ENCODE measurements around the gene FBXO21.

The FBXO21 gene

DNA sequence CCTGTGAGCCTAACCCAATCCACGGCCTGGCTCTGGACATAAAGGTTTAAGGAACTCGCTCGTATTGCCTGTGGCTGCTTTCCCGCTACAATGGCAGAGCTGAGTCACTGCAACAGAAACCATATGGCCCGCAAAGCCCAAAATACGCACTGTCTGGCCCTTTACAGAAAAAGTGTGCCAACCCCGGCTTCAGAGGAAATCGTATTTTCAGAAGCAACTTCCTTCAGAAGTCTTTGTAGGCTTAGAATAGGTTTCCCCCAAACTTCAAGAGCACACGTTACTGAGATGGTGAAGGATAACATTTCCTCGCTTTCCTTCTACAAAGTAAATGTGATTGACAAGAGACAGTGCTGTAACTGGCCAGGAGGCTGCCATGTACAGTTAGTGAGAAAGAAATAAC is 56.2 kb downstream of the FBXO21 start:
- in situ Hi-C loops (cut with HindIII; ENCODE audit: low pct_unique_long_range_greater_than_20kb, low sequenced_read_pairs) = no loop called here
- no peak for TF ChIP-seq JUND (IDR thresholded peaks at IDR 0.05; ENCODE audit: low read depth)
- DNase-seq (ENCODE audit: low read depth in 1 of 2, low spot score in 1 of 2) = no peak

- TF ChIP-seq JUND (IDR thresholded peaks at IDR 0.05; ENCODE audit: low read depth) = no peak
- DNase-seq (ENCODE audit: low read depth in 1 of 2, low spot score in 1 of 2) = no peak
- in situ Hi-C loops (cut with HindIII; ENCODE audit: low pct_unique_long_range_greater_than_20kb, low sequenced_read_pairs) = no loop called here
Observed at GRCh38 chr12:117130801-117131200, 59.5 kb downstream of the FBXO21 start.

- DNase-seq (ENCODE audit: low read depth in 1 of 2, low spot score in 1 of 2) = no peak
- no peak for TF ChIP-seq JUND (IDR thresholded peaks at IDR 0.05; ENCODE audit: low read depth)
- in situ Hi-C loops (cut with HindIII; ENCODE audit: low pct_unique_long_range_greater_than_20kb, low sequenced_read_pairs) = no loop called here
Observed at GRCh38 chr12:117129391-117129790, 60.9 kb downstream of the FBXO21 start.

- no peak for DNase-seq (ENCODE audit: low read depth in 1 of 2, low spot score in 1 of 2)
- in situ Hi-C loops (cut with HindIII; ENCODE audit: low pct_unique_long_range_greater_than_20kb, low sequenced_read_pairs) = no loop called here
- TF ChIP-seq JUND (IDR thresholded peaks at IDR 0.05; ENCODE audit: low read depth) = no peak
Observed at GRCh38 chr12:117127933-117128823, 62.1 kb downstream of the FBXO21 start.

DNA sequence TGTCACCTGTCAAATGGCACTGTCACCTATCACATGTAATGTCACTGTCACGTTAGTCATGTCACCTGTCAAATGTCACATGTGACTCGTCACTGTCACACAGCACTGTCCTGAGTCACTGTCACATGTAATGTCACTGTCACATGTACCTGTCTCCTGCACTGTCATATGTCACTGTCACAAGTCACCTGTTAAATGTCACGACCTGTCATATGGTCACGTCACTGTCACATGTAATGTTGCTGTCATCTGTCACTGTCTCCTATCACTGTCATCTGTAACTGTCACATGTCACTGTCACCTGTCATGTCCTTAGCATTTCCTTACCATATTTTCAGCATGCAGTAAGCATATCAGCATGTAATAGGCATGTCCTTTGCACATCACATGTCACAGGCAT is 63.9 kb downstream of the FBXO21 start:
- TF ChIP-seq JUND (IDR thresholded peaks at IDR 0.05; ENCODE audit: low read depth) = no peak
- DNase-seq (ENCODE audit: low read depth in 1 of 2, low spot score in 1 of 2) = no peak
- in situ Hi-C loops (cut with HindIII; ENCODE audit: low pct_unique_long_range_greater_than_20kb, low sequenced_read_pairs) = no loop called here

GRCh38 chr12:117125767-117126166 is 64.5 kb downstream of the FBXO21 start:
- TF ChIP-seq JUND (IDR thresholded peaks at IDR 0.05; ENCODE audit: low read depth) = no peak
- no peak for DNase-seq (ENCODE audit: low read depth in 1 of 2, low spot score in 1 of 2)
- in situ Hi-C loops (cut with HindIII; ENCODE audit: low pct_unique_long_range_greater_than_20kb, low sequenced_read_pairs) = no loop called here

- in situ Hi-C loops (cut with HindIII; ENCODE audit: low pct_unique_long_range_greater_than_20kb, low sequenced_read_pairs) = no loop called here
- no peak for TF ChIP-seq JUND (IDR thresholded peaks at IDR 0.05; ENCODE audit: low read depth)
- no peak for DNase-seq (ENCODE audit: low read depth in 1 of 2, low spot score in 1 of 2)
Observed at GRCh38 chr12:117125272-117125613, 65.0 kb downstream of the FBXO21 start.

GRCh38 chr12:117124421-117125271 is 65.6 kb downstream of the FBXO21 start:
- no peak for TF ChIP-seq JUND (IDR thresholded peaks at IDR 0.05; ENCODE audit: low read depth)
- in situ Hi-C loops (cut with HindIII; ENCODE audit: low pct_unique_long_range_greater_than_20kb, low sequenced_read_pairs) = no loop called here
- DNase-seq (ENCODE audit: low read depth in 1 of 2, low spot score in 1 of 2) = no peak

- in situ Hi-C loops (cut with HindIII; ENCODE audit: low pct_unique_long_range_greater_than_20kb, low sequenced_read_pairs) = no loop called here
- no peak for TF ChIP-seq JUND (IDR thresholded peaks at IDR 0.05; ENCODE audit: low read depth)
- no peak for DNase-seq (ENCODE audit: low read depth in 1 of 2, low spot score in 1 of 2)
Observed at GRCh38 chr12:117121441-117121840, 68.8 kb downstream of the FBXO21 start.

GRCh38 chr12:117120787-117121186 is 69.5 kb downstream of the FBXO21 start:
- DNase-seq (ENCODE audit: low read depth in 1 of 2, low spot score in 1 of 2) = no peak
- TF ChIP-seq JUND (IDR thresholded peaks at IDR 0.05; ENCODE audit: low read depth) = no peak
- in situ Hi-C loops (cut with HindIII; ENCODE audit: low pct_unique_long_range_greater_than_20kb, low sequenced_read_pairs) = no loop called here

DNA sequence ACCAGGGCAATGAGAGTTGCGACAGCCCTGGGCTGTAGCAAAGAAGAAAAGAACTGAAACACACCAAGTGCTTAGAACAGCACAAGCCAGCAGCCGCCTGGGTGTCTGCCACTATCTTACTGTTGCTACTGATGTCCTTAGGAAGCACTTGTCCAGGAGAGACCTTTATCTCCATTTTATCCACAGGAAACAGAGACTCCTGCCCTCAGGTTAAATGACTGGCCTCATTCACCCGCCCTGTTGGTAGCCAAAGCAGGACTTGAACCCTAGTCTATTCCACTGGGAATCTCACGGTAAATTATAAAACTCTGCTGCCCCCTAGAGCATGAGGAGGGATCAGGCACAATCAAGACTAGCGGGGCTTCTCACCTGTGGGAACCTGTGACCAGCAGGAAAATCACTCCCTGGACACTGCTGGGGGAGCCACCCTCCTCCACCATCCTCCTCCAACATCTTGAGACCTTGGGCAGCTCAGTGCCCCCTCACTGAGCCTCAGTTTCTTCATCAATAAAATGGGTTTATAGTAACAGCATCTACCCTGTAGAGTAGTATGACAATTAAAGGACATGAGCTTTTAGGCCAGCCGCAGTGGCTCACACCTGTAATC is 70.6 kb downstream of the FBXO21 start:
- no peak for TF ChIP-seq JUND (IDR thresholded peaks at IDR 0.05; ENCODE audit: low read depth)
- peak in 1 of 2 experiments; percentile 77 for DNase-seq (ENCODE audit: low read depth in 1 of 2, low spot score in 1 of 2)
- in situ Hi-C loops (cut with HindIII; ENCODE audit: low pct_unique_long_range_greater_than_20kb, low sequenced_read_pairs) = no loop called here

- no peak for DNase-seq (ENCODE audit: low read depth in 1 of 2, low spot score in 1 of 2)
- no peak for TF ChIP-seq JUND (IDR thresholded peaks at IDR 0.05; ENCODE audit: low read depth)
- in situ Hi-C loops (cut with HindIII; ENCODE audit: low pct_unique_long_range_greater_than_20kb, low sequenced_read_pairs) = no loop called here
Observed at GRCh38 chr12:117118838-117119591, 71.3 kb downstream of the FBXO21 start.

Measured in T47D (cell line).